MM.1S (cell line): ENCODE data around the gene FOXP4.

Experiments
- DNase-seq: peaks from one replicate; pipeline ENCODE4 v3.0.0-alpha.2; 2015
- H2AFZ ChIP-seq: fragments of 300-600 bp; sonication (generic); 2 replicates; pipeline ENCODE4 v1.6.0; 2016; ENCODE audit warnings: antibody characterized with exemption, low read length
- H3F3A ChIP-seq: fragments of 300-600 bp; sonication (generic); 2 replicates; pipeline ENCODE4 v1.6.1; 2016; ENCODE audit warnings: mild to moderate bottlenecking, antibody characterized with exemption, low read length, moderate library complexity, mixed read lengths; ENCODE audit not compliant: insufficient read depth
- H3K27ac ChIP-seq: fragments of 300-600 bp; sonication (generic); 2 replicates; pipeline ENCODE4 v1.5.1; 2016; ENCODE audit warnings: mild to moderate bottlenecking, low read length
- H3K27me3 ChIP-seq: fragments of 300-600 bp; sonication (generic); replicated peaks from 2 replicates; pipeline ENCODE4 v1.6.0; 2016; ENCODE audit warnings: low read length; ENCODE audit not compliant: insufficient read depth
- H3K36me3 ChIP-seq: fragments of 300-600 bp; sonication (generic); replicated peaks from 2 replicates; pipeline ENCODE4 v1.6.1; 2016; ENCODE audit warnings: mild to moderate bottlenecking, low read length, mixed read lengths; ENCODE audit not compliant: insufficient read depth
- H3K4me1 ChIP-seq: fragments of 300-600 bp; sonication (generic); 2 replicates; pipeline ENCODE4 v1.6.1; 2016; ENCODE audit warnings: low read length, mixed read lengths
- H3K4me2 ChIP-seq: fragments of 300-600 bp; sonication (generic); 2 replicates; pipeline ENCODE4 v1.6.0; 2016; ENCODE audit warnings: low read depth, low read length
- H3K4me3 ChIP-seq: fragments of 300-600 bp; sonication (generic); 2 replicates; pipeline ENCODE4 v1.5.1; 2016; ENCODE audit warnings: low read length, mixed read lengths
- H3K79me2 ChIP-seq: fragments of 300-600 bp; sonication (generic); 2 replicates; pipeline ENCODE4 v1.6.1; 2016; ENCODE audit warnings: mixed run types, low read length, mixed read lengths
- H3K9ac ChIP-seq: fragments of 300-600 bp; sonication (generic); 2 replicates; pipeline ENCODE4 v1.6.1; 2016; ENCODE audit warnings: low read length, mixed read lengths
- H3K9me2 ChIP-seq: fragments of 300-600 bp; sonication (generic); replicated peaks from 2 replicates; pipeline ENCODE4 v1.6.1; 2016; ENCODE audit warnings: mild to moderate bottlenecking, low read length, mixed read lengths; ENCODE audit not compliant: insufficient read depth
- H3K9me3 ChIP-seq: fragments of 300-600 bp; sonication (generic); replicated peaks from 2 replicates; pipeline ENCODE4 v1.6.1; 2016; ENCODE audit warnings: mild to moderate bottlenecking, low read length, mixed read lengths; ENCODE audit not compliant: insufficient read depth
- H4K20me1 ChIP-seq: fragments of 300-600 bp; sonication (generic); 2 replicates; pipeline ENCODE4 v1.6.1; 2016; ENCODE audit warnings: mild to moderate bottlenecking, low read length, moderate library complexity, mixed read lengths; ENCODE audit not compliant: insufficient read depth
- CTCF ChIP-seq: fragments of 300-600 bp; sonication (generic); IDR thresholded peaks from 2 replicates; pipeline ENCODE4 v1.5.1; 2016; ENCODE audit warnings: antibody characterized with exemption, low read length, mixed read lengths
- EZH2 ChIP-seq: fragments of 300-600 bp; sonication (generic); optimal IDR thresholded peaks from 2 replicates; pipeline ENCODE3; 2017; ENCODE audit warnings: low read depth, mild to moderate bottlenecking, antibody characterized with exemption, low read length, mixed read lengths
- EZH2phosphoT487 ChIP-seq: fragments of 300-600 bp; sonication (generic); IDR thresholded peaks from 2 replicates; pipeline ENCODE4 v1.6.1; 2018; ENCODE audit warnings: antibody characterized with exemption, low read length

The FOXP4 gene

GRCh38 chr6:41531591-41532582 lies 14.3 kb upstream of the FOXP4 start:
- Histone ChIP-seq H3K9ac (no peak overlapping the region), H3K27me3 (peaks cover 93% of the 10 kb centered on the region), H3K4me1 (peaks cover 15% of the 10 kb centered on the region), H3K4me2 (peak overlapping the region; percentile 80; the same call in 1 of the 2 replicates), H3K27ac (no peak overlapping the region), H3K9me3 (no peaks in the 10 kb centered on the region), H3K9me2 (no peaks in the 10 kb centered on the region), H3K79me2 (no peaks in the 10 kb centered on the region), H3F3A (peaks cover 11% of the 10 kb centered on the region; the same call in 1 of the 2 replicates), H2AFZ (no peak overlapping the region), H4K20me1 (0 out of 2 replicates have a peak, but pooled peaks cover 3% of the 10 kb centered on the region), H3K4me3 (peak overlapping the region; percentile 36), H3K36me3 (no peaks in the 10 kb centered on the region)
- TF ChIP-seq EZH2phosphoT487 (no peak), CTCF (no peak), EZH2 (no peak)
- peak; percentile 76 for DNase-seq

GRCh38 chr6:41535766-41536165 lies 10.4 kb upstream of the FOXP4 start:
- no peaks in the 10 kb centered on the region for H3K9me2 ChIP-seq

More at GRCh38 chr6:41535766-41536165, 10.4 kb upstream of the FOXP4 start:
- no peaks in the 10 kb centered on the region for H3K9me3 ChIP-seq
- H3K4me2 ChIP-seq = no peak overlapping the region
- no peak for DNase-seq
- peaks cover 15% of the 10 kb centered on the region for H3K4me1 ChIP-seq
- no peak for TF ChIP-seq EZH2
- no peak for TF ChIP-seq EZH2phosphoT487
- no peak for TF ChIP-seq CTCF
- H3K36me3 ChIP-seq = no peaks in the 10 kb centered on the region
- no peak overlapping the region for H3K4me3 ChIP-seq
- H3F3A ChIP-seq = peaks cover 11% of the 10 kb centered on the region; the same call in 1 of the 2 replicates
- no peak overlapping the region for H2AFZ ChIP-seq
- H4K20me1 ChIP-seq = 0 out of 2 replicates have a peak, but pooled peaks cover 3% of the 10 kb centered on the region
- H3K9ac ChIP-seq = no peak overlapping the region
- no peak overlapping the region for H3K27ac ChIP-seq
- peaks cover 93% of the 10 kb centered on the region for H3K27me3 ChIP-seq
- H3K79me2 ChIP-seq = no peaks in the 10 kb centered on the region
